T-helper 2 cell (primary cell): ENCODE results near the gene NPTX2.
"Not testable (repeated sequence)": the region's sequence is repeated elsewhere in the genome, so short reads cannot be mapped to it uniquely, and the experiment has no call there.

ENCODE experiments used
- DNase-seq, 5 experiments: peaks; one replicate each; pipeline versions ENCODE4 v3.0.0 to v3.0.0-alpha.2; 2012 to 2022
- total RNA-seq, 2 donors: gene quantifications; one replicate each; lab custom pipeline; 2026; lab: John Stamatoyannopoulos, UW

The NPTX2 gene
- total RNA-seq = 0 to 0.40 reads per million in 2 donors

GRCh38 chr7:98617051-98617959, at the start of gene NPTX2:
Gene NPTX2, plus strand, starts transcription at chr7:98617285. Its CDS starts 177 bp downstream, at chr7:98617462.
- DNase-seq = peak in 1 of 5 experiments; percentile 21

- DNase-seq = no peak
Observed at GRCh38 chr7:98567991-98568390, 49.1 kb upstream of the NPTX2 start.

- DNase-seq = no peak
Observed at GRCh38 chr7:98568891-98569290, 48.2 kb upstream of the NPTX2 start.

GRCh38 chr7:98569691-98570337, 47.3 kb upstream of the NPTX2 start:
- DNase-seq = no peak

- DNase-seq = no peak
Observed at GRCh38 chr7:98571006-98571405, 46.1 kb upstream of the NPTX2 start.

GRCh38 chr7:98571986-98572385, 45.1 kb upstream of the NPTX2 start:
- DNase-seq = no peak

- DNase-seq = not testable (repeated sequence)
Observed at GRCh38 chr7:98572716-98573115, 44.4 kb upstream of the NPTX2 start.

GRCh38 chr7:98573816-98574215, 43.3 kb upstream of the NPTX2 start:
- DNase-seq = no peak

- no peak for DNase-seq
Observed at GRCh38 chr7:98575878-98576277, 41.2 kb upstream of the NPTX2 start.

GRCh38 chr7:98584830-98585229, 32.3 kb upstream of the NPTX2 start:
- no peak for DNase-seq

GRCh38 chr7:98591926-98592325, 25.2 kb upstream of the NPTX2 start:
- no peak for DNase-seq

- no peak for DNase-seq
Observed at GRCh38 chr7:98594348-98594747, 22.7 kb upstream of the NPTX2 start.

GRCh38 chr7:98594787-98595186, 22.3 kb upstream of the NPTX2 start:
- no peak for DNase-seq

- no peak for DNase-seq
Observed at GRCh38 chr7:98598846-98599615, 18.1 kb upstream of the NPTX2 start.

GRCh38 chr7:98599886-98600285, 17.2 kb upstream of the NPTX2 start:
- DNase-seq = no peak

GRCh38 chr7:98602755-98603398, 14.2 kb upstream of the NPTX2 start:
- no peak for DNase-seq

GRCh38 chr7:98603399-98603788, 13.7 kb upstream of the NPTX2 start:
- DNase-seq = no peak

- peak in 1 of 5 experiments; percentile 14 for DNase-seq
Observed at GRCh38 chr7:98613601-98614425, 3.3 kb upstream of the NPTX2 start.

- no peak for DNase-seq
Observed at GRCh38 chr7:98616381-98617050, 569 bp upstream of the NPTX2 start.

- DNase-seq = no peak
Observed at GRCh38 chr7:98617960-98618418, 904 bp downstream of the NPTX2 start.

GRCh38 chr7:98618786-98619185, 1.7 kb downstream of the NPTX2 start:
- DNase-seq = no peak
